ENCODE measurements around the gene PRR7.

DNA sequence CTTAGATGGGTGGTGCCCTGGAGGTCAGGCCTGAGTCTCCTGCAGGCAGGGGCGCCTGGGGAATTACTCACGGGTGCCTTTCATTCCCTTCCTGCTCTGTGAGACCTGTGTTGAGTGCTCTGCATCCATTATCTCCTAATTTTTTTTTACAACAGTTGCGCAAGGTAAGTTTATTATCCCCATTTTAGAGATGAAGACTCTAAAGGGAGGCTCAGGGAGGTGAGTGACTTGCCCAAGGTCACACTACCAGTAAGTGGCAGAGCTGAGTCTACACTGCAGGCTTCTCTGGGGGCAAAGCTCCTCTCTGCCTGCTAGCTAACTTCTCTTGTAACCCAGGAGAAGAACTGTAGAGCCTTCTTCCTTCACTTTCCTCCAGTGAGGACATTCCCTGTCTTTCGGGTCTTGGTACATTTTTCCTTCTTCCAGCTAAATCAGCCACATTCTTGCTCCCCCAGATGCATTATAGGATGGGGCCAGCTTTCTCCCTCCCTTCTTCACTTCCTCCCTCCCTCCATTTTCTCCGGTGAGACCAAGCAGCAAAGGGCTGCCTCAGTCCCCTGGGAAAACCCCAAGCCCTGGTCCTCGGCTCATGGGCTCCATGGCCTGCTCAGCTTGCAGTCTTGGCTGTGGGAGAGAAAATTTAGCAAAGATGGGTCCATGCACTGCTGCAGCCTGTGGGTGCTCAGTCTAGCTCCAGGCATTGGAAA lies 1.8 kb downstream of the PRR7 start:
- TF ChIP-seq CTCF (IDR thresholded peaks at IDR 0.05) (no peak), POLR2A (IDR thresholded peaks at IDR 0.05) (no peak), EP300 (IDR thresholded peaks at IDR 0.05) (no peak)
